K562 (cell line): ENCODE measurements around the gene CPPED1. TPM values are rescaled to one million over a fixed set of nuclear protein-coding genes. Genes with fewer than 3 reads are reported as not detected.

Source experiments
- BRF1 ChIP-seq: IDR thresholded peaks from 3 replicates; pipeline ENCODE4 v1.6.1; 2011; ENCODE audit warnings: borderline replicate concordance, mild to moderate bottlenecking; ENCODE audit not compliant: insufficient read length; ENCODE audit errors: extremely low read depth
- CBX2 ChIP-seq: fragments of 200-600 bp; sonication (generic); IDR thresholded peaks from one replicate; pipeline ENCODE4 v1.6.1; 2012; ENCODE audit warnings: mild to moderate bottlenecking, low read length, inconsistent platforms; ENCODE audit not compliant: insufficient read depth, poor library complexity, severe bottlenecking
- CHD4 ChIP-seq: fragments of 200-600 bp; sonication (generic); IDR thresholded peaks from 3 replicates; pipeline ENCODE4 v1.6.1; 2012; ENCODE audit warnings: low read depth, mild to moderate bottlenecking, mixed read lengths, low read length, inconsistent platforms; ENCODE audit not compliant: insufficient read depth, insufficient replicate concordance, poor library complexity, severe bottlenecking
- E2F8 ChIP-seq: fragments of 450-650 bp; IDR thresholded peaks from 2 replicates; pipeline ENCODE4 v1.7.1; 2018; ENCODE audit warnings: mild to moderate bottlenecking, low read depth; ENCODE audit not compliant: partially characterized antibody
- FOS ChIP-seq: IDR thresholded peaks from 3 replicates; pipeline ENCODE4 v1.6.1; 2011; ENCODE audit not compliant: insufficient read length; ENCODE audit errors: extremely low read depth
- FOXP4 ChIP-seq: sonication (generic); formaldehyde crosslinking; IDR thresholded peaks from 2 replicates; pipeline ENCODE4 v1.8.0; 2022; ENCODE audit warnings: mild to moderate bottlenecking, missing genetic modification reagents, borderline replicate concordance
- HDAC6 ChIP-seq: IDR thresholded peaks from 2 replicates; pipeline ENCODE4 v1.6.1; 2012; ENCODE audit warnings: low read depth, mild to moderate bottlenecking, control low read depth, inconsistent platforms, low read length, moderate library complexity
- NR1H2 ChIP-seq: sonication (generic); formaldehyde crosslinking; IDR thresholded peaks from 2 replicates; pipeline ENCODE4 v1.4.0; 2020; ENCODE audit warnings: mild to moderate bottlenecking, missing genetic modification reagents
- RCOR1 ChIP-seq, 2 experiments: IDR thresholded peaks; 2 replicates each; pipeline ENCODE4 v1.6.1; 2012; ENCODE audit warnings: low read depth in 2 of 2, low read length in 2 of 2, borderline replicate concordance in 1 of 2, improper control_type of control experiment in 1 of 2
- STAT6 ChIP-seq: sonication (generic); formaldehyde crosslinking; IDR thresholded peaks from 2 replicates; pipeline ENCODE4 v1.8.1; 2023; ENCODE audit warnings: mild to moderate bottlenecking, missing genetic modification reagents
- TGIF2 ChIP-seq: sonication (generic); formaldehyde crosslinking; IDR thresholded peaks from 2 replicates; pipeline ENCODE4 v1.8.1; 2022; ENCODE audit warnings: mild to moderate bottlenecking, missing genetic modification reagents, moderate library complexity
- XRCC3 ChIP-seq: fragments of 450-650 bp; IDR thresholded peaks from 2 replicates; pipeline ENCODE4 v1.6.1; 2017; ENCODE audit warnings: mild to moderate bottlenecking, moderate library complexity
- ZBTB5 ChIP-seq: fragments of 450-650 bp; IDR thresholded peaks from 2 replicates; pipeline ENCODE4 v1.6.1; 2017; ENCODE audit warnings: antibody characterized with exemption
- ZNF174 ChIP-seq: fragments of 250-450 bp; sonication (Bioruptor Pico); IDR thresholded peaks from 2 replicates; pipeline ENCODE4 v1.4.0; 2020; ENCODE audit warnings: mild to moderate bottlenecking
- ZNF23 ChIP-seq: fragments of 250-450 bp; sonication (Bioruptor Pico); IDR thresholded peaks from 2 replicates; pipeline ENCODE4 v1.4.0; 2020; ENCODE audit warnings: mild to moderate bottlenecking
- polyA plus RNA-seq, 8 experiments: library from polyadenylated mRNA; depleted of rRNA in 4 of 8; stranded (reverse) in 5 of 8; unstranded in 3 of 8; fragments of >200 nt; fragmentation: Nextera tagmentation in 2 of 8; fragmentation: Illumina TruSeq in 1 of 8; extraction: Ambion mirVana in 2 of 8; extraction: Trizol in 1 of 8; gene quantifications; 2 replicates each; pipeline versions ENCODE4 v1.2.1 to v1.2.3, GENCODE V29; 2011 to 2014; ENCODE audit warnings: inconsistent platforms in 1 of 8, missing spikeins in 1 of 8
- total RNA-seq, 7 experiments: library from RNA; depleted of rRNA in 6 of 7; stranded (reverse); fragments of >200 nt in 6 of 7; fragmentation: Illumina TruSeq in 2 of 7; extraction: Trizol in 2 of 7; gene quantifications; 2 replicates each; pipeline versions ENCODE4 v1.2.1 to v1.2.3, GENCODE V29; 2011 to 2021; ENCODE audit warnings: low replicate concordance in 1 of 7

The CPPED1 gene
- total and polyA plus RNA-seq, 9 of the 15 experiments (the other 6 are each of a cell fraction or from before 2014, with no cell fraction given), result 7.5 to 25.7 (median 16.9) TPM

GRCh38 chr16:12661656-12662172 is 142.0 kb downstream of the CPPED1 start (continued):
- TF ChIP-seq FOXP4 (0 out of 2 replicates have a peak, but pooled peaks have one; percentile 31), BRF1 (no peak), CHD4 (no peak), TGIF2 (CRISPR knock-in tag) (0 out of 2 replicates have a peak, but pooled peaks have one; percentile 45), RCOR1 (IDR thresholded peaks at IDR 0.05; ENCODE audit: borderline replicate concordance in 1 of 2, low read depth in 2 of 2, low read length in 2 of 2) (peak in 1 of 2 experiments; percentile 54; a peak in 1 of 4 replicates), CBX2 (no peak), STAT6 (CRISPR knock-in tag) (no peak), ZBTB5 (no peak), NR1H2 (CRISPR knock-in tag) (no peak), XRCC3 (no peak), HDAC6 (no peak), ZNF174 (CRISPR knock-in tag) (no peak), ZNF23 (no peak), FOS (no peak), E2F8 (no peak)
